Epithelial cell of proximal tubule (primary cell): ENCODE data around the gene PROKR2. TPM values are rescaled to one million over a fixed set of nuclear protein-coding genes. Genes with fewer than 3 reads are reported as not detected.

Experiments used
- DNase-seq: peaks from one replicate; pipeline ENCODE4 v3.0.0-alpha.2; 2011; ENCODE audit warnings: low read depth
- H3K4me3 ChIP-seq: 2 replicates; pipeline ENCODE4 v1.5.1; 2011; ENCODE audit warnings: low read depth, mild to moderate bottlenecking, low read length
- CTCF ChIP-seq: conservative IDR thresholded peaks from 2 replicates; pipeline ENCODE4 v1.5.1; 2012; ENCODE audit warnings: low read depth, mild to moderate bottlenecking, low read length
- total RNA-seq: library from RNA; depleted of rRNA; stranded (reverse); fragments of >200 nt; gene quantifications from 2 replicates; pipeline ENCODE4 v1.2.3, GENCODE V29; 2015

The PROKR2 gene
- total RNA-seq, 1 donor from 2014 or later: not detected

DNA sequence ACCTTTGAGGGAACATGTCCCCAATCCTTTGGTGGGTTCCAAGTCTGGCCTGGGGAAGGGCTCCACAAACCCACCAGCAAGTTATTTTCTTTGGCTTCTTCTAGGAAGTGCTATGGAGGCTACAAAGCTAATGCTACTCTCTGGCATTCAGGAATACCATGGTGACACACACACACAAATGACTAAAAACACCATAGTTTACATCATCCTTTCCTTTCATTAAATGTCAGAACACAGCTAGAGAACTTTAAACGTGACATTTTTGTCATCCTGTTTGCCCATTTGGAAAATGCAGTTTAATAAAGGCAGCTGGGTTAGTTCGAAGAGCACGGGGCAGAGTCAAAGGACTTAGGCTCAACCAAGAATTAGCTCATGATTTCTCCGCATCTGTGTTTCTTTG is 40.2 kb upstream of the PROKR2 start:
- no peak overlapping the region for H3K4me3 ChIP-seq
- no peak for TF ChIP-seq CTCF
- DNase-seq: no peak

DNA sequence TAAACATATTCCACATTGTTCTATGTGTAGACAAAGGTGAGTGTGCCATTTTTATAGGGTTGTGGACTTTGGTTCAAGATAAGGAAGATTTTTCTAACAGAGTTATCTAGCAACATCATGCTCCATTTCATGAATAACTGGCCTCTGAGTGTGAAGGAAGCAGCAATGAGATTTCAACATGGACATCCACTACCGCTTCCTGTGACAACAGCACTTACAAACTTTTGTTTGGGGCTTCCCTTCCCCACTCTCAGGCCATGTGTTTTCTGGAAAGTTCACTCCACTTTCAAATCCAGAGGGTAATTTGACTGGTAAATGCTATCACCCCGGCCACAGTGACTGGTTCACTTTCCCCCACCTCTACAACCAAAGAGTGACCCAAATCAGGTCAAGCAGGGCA is 38.1 kb upstream of the PROKR2 start:
- no peak overlapping the region for H3K4me3 ChIP-seq
- DNase-seq: no peak
- no peak for TF ChIP-seq CTCF

GRCh38 chr20:5353624-5354496 is 37.1 kb upstream of the PROKR2 start:
- DNase-seq: peak; percentile 1
- no peak for TF ChIP-seq CTCF

GRCh38 chr20:5349448-5349847 is 32.7 kb upstream of the PROKR2 start:
- DNase-seq: no peak
- no peak for TF ChIP-seq CTCF
- no peak overlapping the region for H3K4me3 ChIP-seq

More at GRCh38 chr20:5353624-5354496, 37.1 kb upstream of the PROKR2 start:
- no peak overlapping the region for H3K4me3 ChIP-seq

DNA sequence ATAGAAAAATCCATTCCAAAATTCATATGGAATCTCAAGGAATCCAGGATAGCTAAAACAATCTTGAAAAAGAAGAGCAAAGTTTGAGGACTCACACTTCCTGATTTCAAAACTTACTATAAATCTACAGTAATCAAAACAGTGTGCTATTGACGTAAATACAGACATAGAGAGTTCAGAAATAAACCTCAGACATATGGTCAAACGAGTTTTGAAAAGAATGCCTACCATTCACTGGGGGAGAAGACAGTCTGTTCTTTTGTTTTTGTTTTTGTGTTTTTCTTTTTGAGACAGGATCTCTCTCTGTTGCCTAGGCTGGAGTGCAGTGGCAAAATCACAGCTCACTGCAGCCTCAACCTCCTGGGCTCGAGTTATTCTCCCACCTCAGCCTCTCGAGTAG is 25.3 kb upstream of the PROKR2 start:
- H3K4me3 ChIP-seq: no peak overlapping the region
- DNase-seq: no peak
- no peak for TF ChIP-seq CTCF

GRCh38 chr20:5331340-5331739 is 14.6 kb upstream of the PROKR2 start:
- no peak for DNase-seq
- no peak overlapping the region for H3K4me3 ChIP-seq
- TF ChIP-seq CTCF: no peak

DNA sequence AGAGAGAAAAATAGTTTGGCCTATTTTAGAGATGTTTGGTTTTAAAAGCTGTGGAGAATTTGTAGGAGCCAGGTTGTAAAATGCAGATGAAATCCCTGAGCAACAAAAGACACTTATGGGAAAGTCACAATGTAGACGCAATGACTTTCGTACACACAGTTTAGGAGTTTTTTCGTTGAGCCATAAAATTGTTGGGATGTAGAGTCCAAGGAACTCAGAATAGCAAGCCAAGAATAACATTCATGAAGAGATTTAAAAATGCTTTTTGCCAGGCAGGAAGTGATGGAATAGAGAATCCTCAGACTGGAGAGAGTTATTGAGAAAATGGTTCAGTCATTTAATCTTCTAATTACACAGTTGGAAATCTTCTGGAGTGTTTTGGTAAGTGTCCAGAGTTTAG is 11.5 kb upstream of the PROKR2 start:
- TF ChIP-seq CTCF: no peak
- DNase-seq: no peak
- H3K4me3 ChIP-seq: no peak overlapping the region
